Aortic smooth muscle cell (primary cell): Measurements from ENCODE around the gene RIN2. TPM values are rescaled to one million over a fixed set of nuclear protein-coding genes. Genes with fewer than 3 reads are reported as not detected.

Experiments
- total RNA-seq: library from RNA; depleted of rRNA; stranded (reverse); fragments of >200 nt; gene quantifications from 2 replicates; pipeline ENCODE4 v1.2.3, GENCODE V29; 2014

The RIN2 gene
- total RNA-seq, result 29.2 and 42.2 TPM in 2 replicates

GRCh38 chr20:19758133-19758500 is at the start of gene RIN2:
Gene RIN2 (plus strand): TSS chr20:19758258. CDS start chr20:19889602, 131,344 bp downstream.

